Measurements from ENCODE around the gene TNS1.

TNS1 gene

DNA sequence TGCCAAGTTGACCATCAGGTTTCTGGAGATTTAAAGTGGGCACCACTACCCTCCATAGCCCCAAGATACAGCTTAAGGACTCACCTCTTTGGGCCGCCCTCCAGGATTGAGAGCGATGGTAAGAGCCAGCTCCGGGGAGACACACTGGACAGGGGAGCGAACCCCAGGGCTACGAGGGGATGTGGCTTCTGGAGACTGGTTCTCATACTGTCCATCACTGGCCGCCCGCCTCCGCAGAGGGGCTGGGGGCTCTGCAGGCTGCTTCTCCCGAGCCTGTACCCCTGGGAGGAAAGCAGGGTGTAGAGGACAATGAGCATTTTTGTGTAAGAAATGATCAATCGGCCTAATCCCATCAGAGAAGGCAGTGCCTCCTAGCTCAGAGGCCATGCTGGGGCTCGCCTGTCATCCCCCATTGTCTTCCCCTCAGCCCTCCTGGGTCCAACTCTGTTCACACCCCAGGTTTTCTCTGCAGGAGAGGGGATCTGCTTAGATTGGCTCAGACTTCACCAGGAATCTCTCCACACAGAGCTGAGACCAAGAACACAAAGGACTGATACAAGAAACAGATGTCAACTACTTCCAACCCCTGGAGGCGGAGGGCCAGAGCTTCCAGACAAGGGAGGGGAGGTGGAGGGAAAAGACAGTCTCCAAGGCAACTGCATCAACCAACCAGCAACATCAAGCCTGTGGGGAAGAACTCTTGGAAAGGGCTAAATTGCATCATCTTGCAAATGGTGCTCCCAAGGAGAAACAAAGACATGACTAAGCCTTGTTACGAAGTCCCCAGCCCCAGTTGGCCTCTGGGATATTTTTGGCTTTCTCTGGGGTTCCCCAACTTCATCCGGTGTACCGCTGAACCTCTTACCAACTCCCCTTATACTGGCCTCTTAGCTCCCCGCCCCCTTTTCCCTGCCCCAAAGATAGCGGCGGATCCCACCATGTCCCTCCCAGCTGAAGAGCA, 166.6 kb downstream of the TNS1 start:
- Histone ChIP-seq H3K9me2 (replicated peaks; ENCODE audit: low read depth, low read length) (no peaks in the 10 kb centered on the region), H3K36me3 (ENCODE audit: insufficient read depth, low read length) (no peaks in the 10 kb centered on the region), H3K27me3 (ENCODE audit: insufficient read depth, low read length, poor library complexity, severe bottlenecking) (no peaks in the 10 kb centered on the region), H3K9me3 (ENCODE audit: insufficient read depth, low read depth, low read length) (no peaks in the 10 kb centered on the region), H3F3A (ENCODE audit: low read depth) (no peaks in the 10 kb centered on the region), H3K4me1 (ENCODE audit: insufficient read depth, low read length, poor library complexity, severe bottlenecking) (peaks cover 8% of the 10 kb centered on the region), H3K4me2 (ENCODE audit: low read depth, low read length, poor library complexity, severe bottlenecking) (no peak overlapping the region), H2AFZ (ENCODE audit: low read length) (no peak overlapping the region), H3K4me3 (ENCODE audit: low read length, poor library complexity, severe bottlenecking) (no peak overlapping the region), H3K9ac (ENCODE audit: low read depth, low read length, poor library complexity, severe bottlenecking) (no peak overlapping the region), H3K79me2 (ENCODE audit: insufficient read depth, low read length) (no peaks in the 10 kb centered on the region), H4K20me1 (ENCODE audit: insufficient read depth, low read length, poor library complexity, severe bottlenecking) (no peaks in the 10 kb centered on the region)
- TF ChIP-seq, protein P1, sequence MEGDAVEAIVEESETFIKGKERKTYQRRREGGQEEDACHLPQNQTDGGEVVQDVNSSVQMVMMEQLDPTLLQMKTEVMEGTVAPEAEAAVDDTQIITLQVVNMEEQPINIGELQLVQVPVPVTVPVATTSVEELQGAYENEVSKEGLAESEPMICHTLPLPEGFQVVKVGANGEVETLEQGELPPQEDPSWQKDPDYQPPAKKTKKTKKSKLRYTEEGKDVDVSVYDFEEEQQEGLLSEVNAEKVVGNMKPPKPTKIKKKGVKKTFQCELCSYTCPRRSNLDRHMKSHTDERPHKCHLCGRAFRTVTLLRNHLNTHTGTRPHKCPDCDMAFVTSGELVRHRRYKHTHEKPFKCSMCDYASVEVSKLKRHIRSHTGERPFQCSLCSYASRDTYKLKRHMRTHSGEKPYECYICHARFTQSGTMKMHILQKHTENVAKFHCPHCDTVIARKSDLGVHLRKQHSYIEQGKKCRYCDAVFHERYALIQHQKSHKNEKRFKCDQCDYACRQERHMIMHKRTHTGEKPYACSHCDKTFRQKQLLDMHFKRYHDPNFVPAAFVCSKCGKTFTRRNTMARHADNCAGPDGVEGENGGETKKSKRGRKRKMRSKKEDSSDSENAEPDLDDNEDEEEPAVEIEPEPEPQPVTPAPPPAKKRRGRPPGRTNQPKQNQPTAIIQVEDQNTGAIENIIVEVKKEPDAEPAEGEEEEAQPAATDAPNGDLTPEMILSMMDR (conservative IDR thresholded peaks at IDR 0.05; ENCODE audit: low read length) = no peak
- no peak for TF ChIP-seq EZH2phosphoT487 (IDR thresholded peaks at IDR 0.05; ENCODE audit: borderline replicate concordance)

DNA sequence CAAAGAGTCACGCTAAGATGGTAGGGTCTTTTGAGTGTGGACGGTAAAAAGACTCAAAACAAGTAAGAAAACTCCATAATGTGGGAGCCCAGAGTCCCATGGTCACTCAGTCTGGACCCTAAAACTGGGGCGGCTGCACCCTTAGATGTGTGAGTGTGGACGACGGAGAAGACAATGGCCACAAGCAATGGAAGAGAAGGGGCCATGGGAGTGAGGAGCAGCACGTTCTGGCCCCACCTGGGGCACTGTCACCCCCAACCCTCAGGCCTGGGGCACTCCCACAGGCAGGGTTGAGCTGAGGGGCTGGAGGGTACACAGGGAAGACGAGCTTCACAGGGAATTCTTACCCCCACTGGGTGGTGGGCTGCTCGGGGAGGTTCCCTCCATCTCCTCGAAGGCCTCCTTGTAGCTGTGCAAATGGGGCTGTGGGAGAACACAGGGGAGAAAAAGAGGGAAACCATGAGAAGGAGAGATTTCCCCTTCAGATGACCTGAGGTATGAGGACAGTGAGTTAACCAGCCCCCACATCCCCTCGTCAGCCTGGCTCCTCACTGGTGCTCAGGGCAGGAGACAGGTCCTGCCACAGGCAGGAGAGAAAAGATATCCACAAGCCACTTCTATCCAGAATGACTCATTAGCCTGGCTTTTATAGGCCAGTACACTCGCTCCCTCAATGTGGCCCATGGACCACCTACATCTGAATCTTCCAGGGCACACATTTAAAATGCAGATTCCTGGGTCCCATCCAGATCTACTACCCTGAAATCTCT, 167.9 kb downstream of the TNS1 start:
- Histone ChIP-seq H3K9me3 (ENCODE audit: insufficient read depth, low read depth, low read length) (no peaks in the 10 kb centered on the region), H3K4me3 (ENCODE audit: low read length, poor library complexity, severe bottlenecking) (no peak overlapping the region)
- TF ChIP-seq, protein P1 (conservative IDR thresholded peaks at IDR 0.05; ENCODE audit: low read length) = no peak
- TF ChIP-seq EZH2phosphoT487 (IDR thresholded peaks at IDR 0.05; ENCODE audit: borderline replicate concordance) = no peak

DNA sequence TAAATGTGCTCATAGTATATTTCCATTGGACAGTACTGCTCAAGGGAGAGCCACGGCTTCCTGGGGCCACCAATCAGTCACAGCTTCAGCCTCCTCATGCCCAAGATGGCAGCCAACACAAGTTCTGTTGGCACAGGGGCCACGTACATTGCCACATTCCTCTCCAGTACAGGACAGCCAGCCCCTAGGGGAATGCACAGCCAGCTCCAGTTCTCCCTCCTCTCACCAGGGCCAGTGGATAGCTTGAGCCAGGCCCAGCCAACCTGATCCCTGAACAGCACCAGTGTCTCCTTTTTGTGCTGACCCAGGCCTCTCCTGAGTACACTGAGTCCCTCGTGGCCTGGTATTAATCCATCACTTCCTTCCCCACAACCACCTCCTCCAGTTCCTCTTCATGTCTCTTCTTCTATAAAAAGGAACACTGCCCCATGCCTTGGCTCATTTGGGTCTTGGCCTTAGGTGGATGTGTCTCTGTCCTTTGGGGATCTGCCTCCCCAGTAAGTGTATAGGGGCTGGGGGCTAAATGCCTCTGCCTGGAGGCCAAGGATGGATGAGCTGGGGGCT, 168.7 kb downstream of the TNS1 start:
- no peaks in the 10 kb centered on the region for H3K36me3 ChIP-seq (ENCODE audit: insufficient read depth, low read length)
- H4K20me1 ChIP-seq (ENCODE audit: insufficient read depth, low read length, poor library complexity, severe bottlenecking) = no peaks in the 10 kb centered on the region
- H3K79me2 ChIP-seq (ENCODE audit: insufficient read depth, low read length) = no peaks in the 10 kb centered on the region
- H3F3A ChIP-seq (ENCODE audit: low read depth) = no peaks in the 10 kb centered on the region
- H3K4me2 ChIP-seq (ENCODE audit: low read depth, low read length, poor library complexity, severe bottlenecking) = no peak overlapping the region
- H3K4me1 ChIP-seq (ENCODE audit: insufficient read depth, low read length, poor library complexity, severe bottlenecking) = peaks cover 8% of the 10 kb centered on the region
- no peak overlapping the region for H3K4me3 ChIP-seq (ENCODE audit: low read length, poor library complexity, severe bottlenecking)
- no peak for TF ChIP-seq EZH2phosphoT487 (IDR thresholded peaks at IDR 0.05; ENCODE audit: borderline replicate concordance)
- TF ChIP-seq, protein P1 (conservative IDR thresholded peaks at IDR 0.05; ENCODE audit: low read length) = no peak
- H3K9me2 ChIP-seq (replicated peaks; ENCODE audit: low read depth, low read length) = no peaks in the 10 kb centered on the region
- no peak overlapping the region for H3K9ac ChIP-seq (ENCODE audit: low read depth, low read length, poor library complexity, severe bottlenecking)
- H3K27me3 ChIP-seq (ENCODE audit: insufficient read depth, low read length, poor library complexity, severe bottlenecking) = no peaks in the 10 kb centered on the region
- no peak overlapping the region for H2AFZ ChIP-seq (ENCODE audit: low read length)
- no peaks in the 10 kb centered on the region for H3K9me3 ChIP-seq (ENCODE audit: insufficient read depth, low read depth, low read length)

More for the DNA sequence above, 167.9 kb downstream of the TNS1 start:
- Histone ChIP-seq H3K9me2 (replicated peaks; ENCODE audit: low read depth, low read length) (no peaks in the 10 kb centered on the region), H3K4me2 (ENCODE audit: low read depth, low read length, poor library complexity, severe bottlenecking) (no peak overlapping the region), H4K20me1 (ENCODE audit: insufficient read depth, low read length, poor library complexity, severe bottlenecking) (no peaks in the 10 kb centered on the region), H3K27me3 (ENCODE audit: insufficient read depth, low read length, poor library complexity, severe bottlenecking) (no peaks in the 10 kb centered on the region), H3F3A (ENCODE audit: low read depth) (no peaks in the 10 kb centered on the region), H3K9ac (ENCODE audit: low read depth, low read length, poor library complexity, severe bottlenecking) (no peak overlapping the region), H2AFZ (ENCODE audit: low read length) (no peak overlapping the region), H3K79me2 (ENCODE audit: insufficient read depth, low read length) (no peaks in the 10 kb centered on the region), H3K36me3 (ENCODE audit: insufficient read depth, low read length) (no peaks in the 10 kb centered on the region), H3K4me1 (ENCODE audit: insufficient read depth, low read length, poor library complexity, severe bottlenecking) (peaks cover 8% of the 10 kb centered on the region)

Measured in Loucy (cell line).